Hematopoietic multipotent progenitor cell treated with erythropoietin and hydrocortisone succinate and interleukin-3 and kit ligand, for 17 days (in vitro differentiated cells): ENCODE data around the gene ALDH4A1.
"Not testable (repeated sequence)": the region's sequence is repeated elsewhere in the genome, so short reads cannot be mapped to it uniquely, and the experiment has no call there.

Experiments used
- DNase-seq: peaks from one replicate; pipeline ENCODE4 v3.0.0-alpha.2; 2015; ENCODE audit warnings: low spot score

ALDH4A1 gene

GRCh38 chr1:18875107-18875795 lies 27.1 kb downstream of the ALDH4A1 start:
- DNase-seq = peak; percentile 57

- no peak for DNase-seq
Observed at GRCh38 chr1:18874600-18874999, 27.8 kb downstream of the ALDH4A1 start.

- DNase-seq = no peak
Observed at GRCh38 chr1:18874036-18874435, 28.3 kb downstream of the ALDH4A1 start.

GRCh38 chr1:18872071-18872611 lies 30.2 kb downstream of the ALDH4A1 start:
- DNase-seq = no peak

- DNase-seq = no peak
Observed at GRCh38 chr1:18871401-18872070, 30.8 kb downstream of the ALDH4A1 start.

- DNase-seq = no peak
Observed at GRCh38 chr1:18870957-18871356, 31.4 kb downstream of the ALDH4A1 start.

- not testable (repeated sequence) for DNase-seq
Observed at GRCh38 chr1:18870595-18870865, 31.8 kb downstream of the ALDH4A1 start.

GRCh38 chr1:18869847-18870594 lies 32.3 kb downstream of the ALDH4A1 start:
- DNase-seq = no peak

GRCh38 chr1:18868801-18869424 lies 33.4 kb downstream of the ALDH4A1 start:
- DNase-seq = no peak

- no peak for DNase-seq
Observed at GRCh38 chr1:18868354-18868753, 34.0 kb downstream of the ALDH4A1 start.

GRCh38 chr1:18866846-18867245 lies 35.5 kb downstream of the ALDH4A1 start:
- DNase-seq = no peak

- DNase-seq = no peak
Observed at GRCh38 chr1:18866314-18866713, 36.0 kb downstream of the ALDH4A1 start.

GRCh38 chr1:18865176-18865575 lies 37.2 kb downstream of the ALDH4A1 start:
- no peak for DNase-seq

GRCh38 chr1:18861590-18861989 lies 40.8 kb downstream of the ALDH4A1 start:
- DNase-seq = no peak

GRCh38 chr1:18861082-18861481 lies 41.3 kb downstream of the ALDH4A1 start:
- no peak for DNase-seq

- DNase-seq = no peak
Observed at GRCh38 chr1:18859560-18859959, 42.8 kb downstream of the ALDH4A1 start, which contains the start of gene TAS1R2. TSS of gene TAS1R2 (minus strand) at chr1:18859660. CDS start at chr1:18859660, 0 bp downstream.

GRCh38 chr1:18858070-18858688 lies 44.2 kb downstream of the ALDH4A1 start:
- DNase-seq = no peak

- no peak for DNase-seq
Observed at GRCh38 chr1:18856435-18856834, 45.9 kb downstream of the ALDH4A1 start.

GRCh38 chr1:18855573-18855972 lies 46.8 kb downstream of the ALDH4A1 start:
- no peak for DNase-seq

- DNase-seq = no peak
Observed at GRCh38 chr1:18854331-18855025, 47.9 kb downstream of the ALDH4A1 start.

- DNase-seq = no peak
Observed at GRCh38 chr1:18852501-18852900, 49.9 kb downstream of the ALDH4A1 start.
